Uterus (tissue), 4 donors: Measurements from ENCODE around the gene SYTL2. TPM values are rescaled to one million over a fixed set of nuclear protein-coding genes. Genes with fewer than 3 reads are reported as not detected.

Source experiments
- DNase-seq, 2 donors: peaks; one replicate each; pipeline ENCODE4 v3.0.0-alpha.2; 2019 to 2020
- H3K27ac ChIP-seq, 2 donors: fragments of 200-600 bp; sonication (generic); 1 replicate in 1 of 2; 2 replicates in 1 of 2; pipeline ENCODE4 v1.5.1; 2016 to 2018
- H3K27me3 ChIP-seq, 2 donors: fragments of 200-600 bp; sonication (generic); one replicate each; pipeline ENCODE4 v1.5.1; 2018 to 2019; ENCODE audit warnings: control low read depth in 1 of 2
- H3K36me3 ChIP-seq, 2 donors: fragments of 200-600 bp; sonication (generic); one replicate each; pipeline ENCODE4 v1.5.1; 2019; ENCODE audit warnings: control low read depth in 1 of 2
- H3K4me1 ChIP-seq, 2 donors: fragments of 200-600 bp; sonication (generic); one replicate each; pipeline ENCODE4 v1.5.1; 2018 to 2019; ENCODE audit warnings: control low read depth in 1 of 2
- H3K4me3 ChIP-seq, 2 donors: fragments of 200-600 bp; sonication (generic); 1 replicate in 1 of 2; 2 replicates in 1 of 2; pipeline ENCODE4 v1.5.1; 2018 to 2019; ENCODE audit warnings: mild to moderate bottlenecking in 1 of 2
- H3K9me3 ChIP-seq, 2 donors: fragments of 200-600 bp; sonication (generic); one replicate each; pipeline ENCODE4 v1.5.1; 2019; ENCODE audit warnings: control low read depth in 1 of 2
- POLR2A ChIP-seq, 2 donors: fragments of 450-650 bp; IDR thresholded peaks; one replicate each; pipeline ENCODE4 v1.6.1; 2016; ENCODE audit warnings: antibody characterized with exemption in 2 of 2, mild to moderate bottlenecking in 1 of 2, moderate library complexity in 1 of 2
- intact Hi-C: fragments of 100-400 bp; cut with DNase I; formaldehyde crosslinking; loops from one replicate; pipeline ENCODE4 v1.15.1; 2023; ENCODE audit warnings: low total_unique reads
- total RNA-seq, 4 donors: library from RNA; depleted of rRNA in 3 of 4; stranded (reverse); fragments of >200 nt in 3 of 4; gene quantifications; one replicate each; pipeline versions ENCODE4 v1.1.0 to v1.2.4, GENCODE V29; 2014 to 2023
- TF ChIP-seq, protein P1 (sequence below), 4 experiments: fragments of 200-600 bp in 2 of 4; fragments of 450-650 bp in 2 of 4; sonication (generic) in 2 of 4; IDR thresholded peaks; one replicate each; pipeline ENCODE4 v1.5.1; 2016 to 2019; ENCODE audit warnings: antibody characterized with exemption in 4 of 4, mild to moderate bottlenecking in 2 of 4, moderate library complexity in 1 of 4
- donor health status: DM: yes; HTN: yes; CAD: no.

Gene SYTL2
- total RNA-seq, 4 donors from 2014 or later = 33.0 to 77.4 (median 39.7) TPM

DNA sequence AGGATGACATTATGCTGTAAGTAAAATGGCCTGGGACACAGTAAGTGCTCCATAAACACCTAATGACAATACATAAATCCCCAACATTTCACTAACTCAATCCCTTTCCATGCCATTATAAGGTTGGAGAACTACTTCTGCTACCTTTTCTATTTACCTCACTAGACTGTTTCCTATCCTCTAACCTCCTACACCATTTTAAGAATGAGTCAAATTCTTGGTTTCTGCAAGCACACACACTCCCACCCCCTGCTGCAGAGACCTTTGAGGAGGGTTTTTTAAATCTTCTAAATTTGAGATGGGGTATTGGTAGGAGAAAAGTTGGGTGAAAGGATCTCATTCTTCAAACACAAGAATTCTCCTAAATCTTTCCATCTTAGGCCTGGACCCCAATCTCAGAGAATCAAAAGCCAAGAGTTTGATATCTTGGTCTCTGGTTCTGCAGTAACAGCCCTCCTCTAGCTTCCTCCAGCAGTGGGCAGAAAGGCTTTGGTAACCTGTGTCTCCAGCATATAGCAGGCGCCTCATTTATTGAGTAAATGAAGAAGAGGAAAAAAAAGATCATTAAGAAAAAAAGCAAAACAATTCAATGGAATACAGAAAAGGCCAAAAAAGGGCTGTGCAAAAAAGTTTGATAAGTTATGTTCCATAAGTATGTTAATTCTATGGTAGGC, 42.3 kb downstream of the SYTL2 start:
- Histone ChIP-seq H3K4me1 (no peaks in the 10 kb centered on the region), H3K9me3 (no peaks in the 10 kb centered on the region), H3K36me3 (no peaks in the 10 kb centered on the region), H3K27ac (no peak overlapping the region), H3K4me3 (no peak overlapping the region), H3K27me3 (no peaks in the 10 kb centered on the region)
- DNase-seq = no peak
- TF ChIP-seq POLR2A (IDR thresholded peaks at IDR 0.05) = no peak
- TF ChIP-seq, protein P1, sequence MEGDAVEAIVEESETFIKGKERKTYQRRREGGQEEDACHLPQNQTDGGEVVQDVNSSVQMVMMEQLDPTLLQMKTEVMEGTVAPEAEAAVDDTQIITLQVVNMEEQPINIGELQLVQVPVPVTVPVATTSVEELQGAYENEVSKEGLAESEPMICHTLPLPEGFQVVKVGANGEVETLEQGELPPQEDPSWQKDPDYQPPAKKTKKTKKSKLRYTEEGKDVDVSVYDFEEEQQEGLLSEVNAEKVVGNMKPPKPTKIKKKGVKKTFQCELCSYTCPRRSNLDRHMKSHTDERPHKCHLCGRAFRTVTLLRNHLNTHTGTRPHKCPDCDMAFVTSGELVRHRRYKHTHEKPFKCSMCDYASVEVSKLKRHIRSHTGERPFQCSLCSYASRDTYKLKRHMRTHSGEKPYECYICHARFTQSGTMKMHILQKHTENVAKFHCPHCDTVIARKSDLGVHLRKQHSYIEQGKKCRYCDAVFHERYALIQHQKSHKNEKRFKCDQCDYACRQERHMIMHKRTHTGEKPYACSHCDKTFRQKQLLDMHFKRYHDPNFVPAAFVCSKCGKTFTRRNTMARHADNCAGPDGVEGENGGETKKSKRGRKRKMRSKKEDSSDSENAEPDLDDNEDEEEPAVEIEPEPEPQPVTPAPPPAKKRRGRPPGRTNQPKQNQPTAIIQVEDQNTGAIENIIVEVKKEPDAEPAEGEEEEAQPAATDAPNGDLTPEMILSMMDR (IDR thresholded peaks at IDR 0.05) = no peak
- intact Hi-C loops = no loop called here

DNA sequence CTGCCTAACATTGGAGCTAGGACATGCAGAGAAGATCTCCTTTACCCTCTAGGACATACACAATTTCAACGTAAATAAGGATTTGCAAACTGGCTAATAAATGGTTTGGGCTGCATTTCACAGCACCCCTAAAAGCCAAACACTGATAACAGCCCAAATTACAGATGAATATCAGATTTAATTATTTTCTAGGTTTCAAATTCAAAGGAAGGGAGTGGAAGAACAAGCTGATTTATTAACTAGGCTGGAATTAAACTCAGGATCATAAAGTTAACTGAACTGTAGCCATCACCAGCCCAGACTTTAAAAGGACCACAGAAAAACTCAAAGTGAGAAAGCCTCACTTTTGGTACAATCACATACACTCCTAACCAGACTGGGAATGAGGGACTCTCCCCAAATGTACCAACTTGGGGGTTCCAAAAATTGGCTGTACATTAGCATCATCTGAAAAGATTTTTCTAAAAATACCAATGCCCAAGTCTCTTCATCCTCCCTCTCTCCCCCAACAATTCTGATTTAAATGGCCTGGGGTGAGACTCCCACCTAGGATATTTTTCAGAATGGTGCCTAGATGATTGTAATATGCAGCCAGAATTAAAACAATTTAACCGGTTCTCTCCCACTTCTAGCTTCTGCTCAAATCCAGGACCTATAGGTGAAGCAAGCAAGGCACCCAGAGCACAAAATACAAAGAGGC, 43.5 kb downstream of the SYTL2 start:
- no peak for DNase-seq
- Histone ChIP-seq H3K4me1 (no peaks in the 10 kb centered on the region), H3K36me3 (no peaks in the 10 kb centered on the region), H3K27me3 (no peaks in the 10 kb centered on the region), H3K27ac (peak overlapping the region in 1 of 2 donors; percentile 7), H3K4me3 (no peak overlapping the region), H3K9me3 (no peaks in the 10 kb centered on the region)
- TF ChIP-seq, protein P1 (IDR thresholded peaks at IDR 0.05) = no peak
- no peak for TF ChIP-seq POLR2A (IDR thresholded peaks at IDR 0.05)
- intact Hi-C loops = no loop called here

DNA sequence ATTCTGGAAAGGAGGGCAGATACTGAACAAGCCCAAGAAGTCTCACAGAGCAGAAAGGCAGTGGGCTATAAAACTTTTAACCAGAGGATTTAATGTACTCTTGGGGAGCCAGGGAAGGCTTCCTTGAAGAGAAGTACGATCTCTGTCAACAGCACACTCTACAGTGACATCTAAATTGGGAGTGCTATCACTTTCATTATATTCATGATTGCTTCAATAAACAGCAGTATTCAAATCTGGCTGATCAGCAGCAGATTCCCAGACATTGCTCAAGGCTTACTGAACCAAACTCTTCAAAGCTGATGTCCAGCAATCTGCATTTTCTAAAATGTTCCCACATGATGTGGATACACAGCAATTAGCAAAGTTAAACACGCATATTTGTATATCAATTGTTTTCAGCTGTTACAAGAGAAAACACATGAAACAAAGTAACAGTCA, 44.2 kb downstream of the SYTL2 start:
- Histone ChIP-seq H3K4me1 (no peaks in the 10 kb centered on the region), H3K27ac (peak overlapping the region; percentile 7 to 17), H3K27me3 (no peaks in the 10 kb centered on the region), H3K36me3 (no peaks in the 10 kb centered on the region), H3K9me3 (no peaks in the 10 kb centered on the region), H3K4me3 (no peak overlapping the region)
- TF ChIP-seq POLR2A (IDR thresholded peaks at IDR 0.05) = no peak
- TF ChIP-seq, protein P1 (IDR thresholded peaks at IDR 0.05) = no peak
- intact Hi-C loops = no loop called here
- no peak for DNase-seq

DNA sequence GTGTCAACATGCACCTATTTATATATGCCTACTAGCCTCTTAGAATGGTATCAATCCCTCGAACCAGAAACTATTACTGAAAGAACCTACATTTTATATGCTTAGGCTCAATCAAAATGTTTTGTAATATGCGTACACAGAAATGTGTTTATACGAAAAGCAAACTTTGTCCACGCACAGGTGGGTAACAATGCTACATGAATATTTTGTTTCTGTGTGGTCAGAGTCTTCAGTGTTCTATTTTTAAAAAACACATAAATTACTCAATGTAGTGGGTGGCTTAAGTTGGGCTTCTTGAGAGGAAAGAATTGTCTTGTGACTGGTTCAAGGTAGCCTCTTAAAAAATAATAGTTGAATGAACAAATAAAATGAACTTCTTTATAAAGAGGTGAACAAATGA, 46.1 kb downstream of the SYTL2 start:
- H3K27me3 ChIP-seq = no peaks in the 10 kb centered on the region
- no peaks in the 10 kb centered on the region for H3K4me1 ChIP-seq
- TF ChIP-seq, protein P1 (IDR thresholded peaks at IDR 0.05) = no peak
- TF ChIP-seq POLR2A (IDR thresholded peaks at IDR 0.05) = no peak
- H3K27ac ChIP-seq = no peak overlapping the region
- no peak for DNase-seq
- H3K9me3 ChIP-seq = no peaks in the 10 kb centered on the region
- intact Hi-C loops = no loop called here
- no peaks in the 10 kb centered on the region for H3K36me3 ChIP-seq
- no peak overlapping the region for H3K4me3 ChIP-seq

DNA sequence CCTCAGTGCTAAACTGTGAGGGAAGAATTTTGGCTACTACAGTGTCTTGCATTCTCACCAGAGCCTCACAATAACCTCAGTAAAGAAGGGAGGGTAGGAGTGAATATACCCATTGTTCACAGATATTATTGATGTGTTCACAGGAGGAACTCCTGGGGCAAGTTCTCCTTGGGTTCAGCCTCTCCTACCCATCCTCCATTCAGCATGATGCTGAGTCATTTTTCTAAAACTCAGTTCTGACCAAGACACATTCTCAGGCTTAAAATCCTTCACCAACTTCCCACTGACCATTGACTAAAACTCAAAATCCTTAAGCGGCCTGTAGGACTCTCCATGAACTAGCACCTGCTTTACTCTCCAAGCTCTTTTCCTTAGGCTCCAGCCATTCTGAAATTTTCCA, 48.7 kb downstream of the SYTL2 start:
- no peak overlapping the region for H3K27ac ChIP-seq
- intact Hi-C loops = no loop called here
- no peak for DNase-seq

More for the DNA sequence above, 48.7 kb downstream of the SYTL2 start:
- no peaks in the 10 kb centered on the region for H3K9me3 ChIP-seq
- H3K4me3 ChIP-seq = no peak overlapping the region
- no peaks in the 10 kb centered on the region for H3K27me3 ChIP-seq
- H3K4me1 ChIP-seq = no peaks in the 10 kb centered on the region
- no peaks in the 10 kb centered on the region for H3K36me3 ChIP-seq
- TF ChIP-seq, protein P1 (IDR thresholded peaks at IDR 0.05) = no peak
- TF ChIP-seq POLR2A (IDR thresholded peaks at IDR 0.05) = no peak
